OCI-LY7 (cell line): ENCODE measurements around the gene NHS.

ENCODE experiments used
- CTCF ChIP-seq: fragments of 200-600 bp; sonication (generic); conservative IDR thresholded peaks from 2 replicates; pipeline ENCODE4 v1.5.1; 2014; ENCODE audit warnings: mild to moderate bottlenecking, antibody characterized with exemption, low read length, moderate library complexity, mixed read lengths
- EZH2phosphoT487 ChIP-seq: fragments of 200-600 bp; sonication (generic); IDR thresholded peaks from 2 replicates; pipeline ENCODE4 v1.6.1; 2018; ENCODE audit warnings: low read depth, borderline replicate concordance, mild to moderate bottlenecking, mixed run types, antibody characterized with exemption, low read length, moderate library complexity, mixed read lengths

- TF ChIP-seq CTCF (no peak), EZH2phosphoT487 (no peak)
These were observed 154.2 kb downstream of the NHS start for GRCh38 chrX:17529151-17529745.
